Esophagus squamous epithelium (tissue), 5 donors: ENCODE data around the gene PMIS2. TPM values are rescaled to one million over a fixed set of nuclear protein-coding genes. Genes with fewer than 3 reads are reported as not detected.

Experiments
- DNase-seq: peaks from one replicate; lab custom pipeline; 2025; lab: John Stamatoyannopoulos, UW
- H3K27ac ChIP-seq, 4 donors: fragments of 200-600 bp; sonication (generic); one replicate each; pipeline ENCODE4 v1.5.1; 2016 to 2019; ENCODE audit warnings: mild to moderate bottlenecking in 1 of 4
- H3K27me3 ChIP-seq, 4 donors: fragments of 200-600 bp; sonication (generic); 1 replicate in 3 of 4; 2 replicates in 1 of 4; pipeline versions ENCODE4 v1.5.1 to v1.6.0; 2017 to 2021; ENCODE audit warnings: antibody characterized with exemption in 1 of 4
- H3K36me3 ChIP-seq, 3 donors: fragments of 200-600 bp; sonication (generic); one replicate each; pipeline ENCODE4 v1.5.1; 2016 to 2019
- H3K4me1 ChIP-seq, 3 donors: fragments of 200-600 bp; sonication (generic); one replicate each; pipeline ENCODE4 v1.5.1; 2017 to 2019
- H3K4me3 ChIP-seq, 4 donors: fragments of 200-600 bp; sonication (generic); 1 replicate in 3 of 4; 2 replicates in 1 of 4; pipeline ENCODE4 v1.5.1; 2016 to 2019; ENCODE audit warnings: mild to moderate bottlenecking in 2 of 4, moderate library complexity in 1 of 4
- H3K9me3 ChIP-seq, 3 donors: fragments of 200-600 bp; sonication (generic); one replicate each; pipeline ENCODE4 v1.5.1; 2016 to 2019
- POLR2A ChIP-seq, 4 donors: fragments of 450-650 bp; IDR thresholded peaks; one replicate each; pipeline ENCODE4 v1.6.1; 2017; ENCODE audit warnings: antibody characterized with exemption in 4 of 4, mild to moderate bottlenecking in 4 of 4, moderate library complexity in 3 of 4
- WGBS, 2 donors: methylation state at CpG; one replicate each; pipeline ENCODE4 v1.1.5; 2018; 5-methylcytosine and 5-hydroxymethylcytosine counted together
- intact Hi-C: fragments of 100-400 bp; cut with DNase I; formaldehyde crosslinking; loops from one replicate; pipeline ENCODE4 v1.15.0; 2022
- total RNA-seq, 4 donors: library from RNA; depleted of rRNA; stranded (reverse); fragments of >200 nt; gene quantifications; one replicate each; pipeline ENCODE4 v1.1.0, GENCODE V29; 2016
- TF ChIP-seq, protein P1 (sequence below), 6 experiments: fragments of 450-650 bp in 4 of 6; fragments of 200-600 bp in 2 of 6; sonication (generic) in 2 of 6; IDR thresholded peaks; one replicate each; pipeline ENCODE4 v1.5.1; 2016 to 2019; ENCODE audit warnings: antibody characterized with exemption in 6 of 6, mild to moderate bottlenecking in 4 of 6, moderate library complexity in 4 of 6
- donor health status: DM: yes; HTN: yes; CAD: no.

The PMIS2 gene
- total RNA-seq, 4 donors from 2014 or later, result not detected

DNA sequence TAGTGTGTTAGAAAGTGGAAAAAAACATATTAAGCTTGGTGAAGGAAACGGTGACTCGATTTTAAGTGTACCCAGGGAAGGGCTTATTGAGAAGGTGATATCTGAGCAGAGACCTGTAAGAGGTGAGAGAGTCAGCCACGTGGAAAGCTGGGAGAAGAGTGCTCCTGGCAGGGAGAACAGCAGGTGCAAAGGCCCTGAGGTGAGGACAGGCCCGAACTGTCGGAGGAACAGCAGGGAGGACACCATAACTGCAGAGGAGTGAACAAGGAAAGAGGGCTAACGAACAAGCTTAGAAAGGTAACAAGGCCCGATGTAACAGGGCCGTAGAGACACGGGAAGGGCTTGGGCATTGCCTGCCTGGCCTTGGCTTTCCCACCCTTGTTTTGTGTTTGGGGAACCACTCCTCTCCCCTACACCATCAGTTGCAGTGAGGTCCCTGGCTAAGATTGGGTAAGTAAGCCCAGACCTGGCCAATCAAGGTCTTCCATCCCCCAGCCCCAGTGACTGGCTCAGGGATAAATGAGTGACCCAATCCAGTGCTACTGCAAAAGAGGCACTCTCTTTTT, 29.9 kb upstream of the PMIS2 start:
- 85 to 86% methylated on average over 9 of the region's 9 CpGs for WGBS, 2 donors
- Histone ChIP-seq H3K27me3 (peaks cover 0 to 42% (median 4%) of the 10 kb centered on the region in 4 donors), H3K27ac (no peak overlapping the region), H3K4me3 (no peak overlapping the region), H3K4me1 (peaks cover 6 to 15% (median 13%) of the 10 kb centered on the region in 3 donors), H3K36me3 (peaks cover 0 to 5% (median 0%) of the 10 kb centered on the region in 3 donors), H3K9me3 (no peaks in the 10 kb centered on the region)
- no peak for DNase-seq
- no peak for TF ChIP-seq POLR2A (IDR thresholded peaks at IDR 0.05)
- TF ChIP-seq, protein P1, sequence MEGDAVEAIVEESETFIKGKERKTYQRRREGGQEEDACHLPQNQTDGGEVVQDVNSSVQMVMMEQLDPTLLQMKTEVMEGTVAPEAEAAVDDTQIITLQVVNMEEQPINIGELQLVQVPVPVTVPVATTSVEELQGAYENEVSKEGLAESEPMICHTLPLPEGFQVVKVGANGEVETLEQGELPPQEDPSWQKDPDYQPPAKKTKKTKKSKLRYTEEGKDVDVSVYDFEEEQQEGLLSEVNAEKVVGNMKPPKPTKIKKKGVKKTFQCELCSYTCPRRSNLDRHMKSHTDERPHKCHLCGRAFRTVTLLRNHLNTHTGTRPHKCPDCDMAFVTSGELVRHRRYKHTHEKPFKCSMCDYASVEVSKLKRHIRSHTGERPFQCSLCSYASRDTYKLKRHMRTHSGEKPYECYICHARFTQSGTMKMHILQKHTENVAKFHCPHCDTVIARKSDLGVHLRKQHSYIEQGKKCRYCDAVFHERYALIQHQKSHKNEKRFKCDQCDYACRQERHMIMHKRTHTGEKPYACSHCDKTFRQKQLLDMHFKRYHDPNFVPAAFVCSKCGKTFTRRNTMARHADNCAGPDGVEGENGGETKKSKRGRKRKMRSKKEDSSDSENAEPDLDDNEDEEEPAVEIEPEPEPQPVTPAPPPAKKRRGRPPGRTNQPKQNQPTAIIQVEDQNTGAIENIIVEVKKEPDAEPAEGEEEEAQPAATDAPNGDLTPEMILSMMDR (IDR thresholded peaks at IDR 0.05), result no peak
- intact Hi-C loops, result no loop called here

DNA sequence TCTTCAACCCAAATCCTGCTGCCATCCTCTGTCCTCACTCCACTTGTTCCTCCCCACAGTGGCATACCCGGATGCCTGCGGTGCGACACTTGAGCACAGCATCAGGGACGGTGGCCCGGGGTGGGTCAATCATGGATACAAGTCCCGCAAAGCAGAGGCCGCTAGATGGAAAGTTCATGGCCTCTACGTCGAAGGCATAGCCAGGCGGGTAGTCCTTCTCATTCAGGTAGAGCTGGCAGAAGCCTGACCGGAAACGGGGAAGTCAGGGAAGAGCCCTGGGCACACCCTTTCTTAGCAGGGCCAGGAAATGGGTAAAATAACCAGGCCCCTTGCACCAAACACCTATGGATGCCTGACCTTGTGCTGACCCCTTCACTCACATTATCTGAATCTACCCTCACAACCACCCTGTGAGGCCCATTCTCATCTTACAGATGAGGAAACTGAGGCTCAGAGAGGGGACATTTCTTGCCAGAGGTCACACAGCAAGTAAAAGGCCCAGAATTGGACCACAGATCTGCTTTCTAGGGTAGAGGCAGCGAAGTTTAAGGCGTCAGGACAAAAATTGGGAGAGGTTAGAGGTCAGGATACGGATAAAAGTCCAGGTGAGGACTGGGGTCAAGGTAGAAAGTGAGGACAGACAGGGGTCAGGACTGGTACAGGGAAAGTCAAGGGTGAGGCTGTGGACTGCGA, 29.0 kb upstream of the PMIS2 start:
- Histone ChIP-seq H3K36me3 (no peaks in the 10 kb centered on the region), H3K27me3 (peaks cover 0 to 51% (median 4%) of the 10 kb centered on the region in 4 donors), H3K27ac (no peak overlapping the region), H3K4me1 (peaks cover 6 to 15% (median 13%) of the 10 kb centered on the region in 3 donors), H3K9me3 (no peaks in the 10 kb centered on the region), H3K4me3 (no peak overlapping the region)
- TF ChIP-seq POLR2A (IDR thresholded peaks at IDR 0.05), result no peak
- TF ChIP-seq, protein P1 (IDR thresholded peaks at IDR 0.05), result no peak
- no peak for DNase-seq
- intact Hi-C loops, result no loop called here
- 77 to 81% methylated on average over 8 to 12 of the region's 16 CpGs for WGBS, 2 donors

DNA sequence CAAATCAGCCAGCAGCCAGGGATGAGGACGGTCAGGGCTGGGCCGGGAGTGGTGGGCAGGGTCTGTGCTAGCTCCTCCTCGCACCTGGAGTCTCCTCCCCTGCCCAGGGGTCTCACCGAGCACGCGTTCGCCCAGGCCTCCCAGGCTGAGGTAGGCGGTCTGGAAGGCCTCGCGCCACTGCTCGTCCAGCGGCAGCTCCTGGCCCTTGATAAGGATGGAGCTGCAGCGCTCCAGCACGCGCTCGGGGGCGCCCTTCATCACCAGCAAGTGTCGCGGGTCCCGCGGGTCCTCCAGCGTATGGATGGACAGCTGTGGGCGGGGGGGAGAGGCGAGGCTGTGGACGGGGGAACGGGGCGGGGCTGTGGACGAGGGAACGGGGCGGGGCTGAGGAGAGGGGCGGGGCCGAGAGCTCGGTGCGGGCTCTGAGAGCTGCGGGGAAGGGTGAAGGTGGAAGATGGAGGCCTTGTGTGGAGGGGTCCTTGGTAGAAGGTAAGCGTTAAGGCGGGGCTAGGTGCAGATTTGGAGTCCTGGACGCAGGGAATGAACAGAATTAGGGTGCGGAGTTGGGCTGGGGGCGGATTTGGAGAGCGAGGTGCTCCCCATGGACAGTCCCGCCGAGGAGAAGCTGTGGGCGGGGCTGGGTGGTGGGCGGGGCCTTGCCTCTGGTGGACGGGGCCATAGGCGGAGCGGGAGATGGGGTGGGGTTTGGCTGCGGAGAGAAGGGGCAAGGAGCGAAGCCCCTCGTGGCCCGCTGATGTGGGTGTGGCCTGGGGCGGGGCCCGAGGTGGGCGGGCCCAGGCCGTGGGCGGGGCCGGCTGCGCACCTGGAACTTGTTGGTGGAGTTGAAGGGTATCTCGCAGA, 28.2 kb upstream of the PMIS2 start:
- Histone ChIP-seq H3K27ac (no peak overlapping the region), H3K4me1 (peaks cover 6 to 15% (median 13%) of the 10 kb centered on the region in 3 donors), H3K27me3 (peaks cover 0 to 59% (median 4%) of the 10 kb centered on the region in 4 donors), H3K36me3 (no peaks in the 10 kb centered on the region), H3K4me3 (peak overlapping the region; percentile 7 to 57 (median 38)), H3K9me3 (no peaks in the 10 kb centered on the region)
- DNase-seq, result no peak
- 5 to 6% methylated on average over 21 to 26 of the region's 60 CpGs for WGBS, 2 donors
- intact Hi-C loops, result no loop called here
- TF ChIP-seq, protein P1 (IDR thresholded peaks at IDR 0.05), result no peak
- no peak for TF ChIP-seq POLR2A (IDR thresholded peaks at IDR 0.05)

DNA sequence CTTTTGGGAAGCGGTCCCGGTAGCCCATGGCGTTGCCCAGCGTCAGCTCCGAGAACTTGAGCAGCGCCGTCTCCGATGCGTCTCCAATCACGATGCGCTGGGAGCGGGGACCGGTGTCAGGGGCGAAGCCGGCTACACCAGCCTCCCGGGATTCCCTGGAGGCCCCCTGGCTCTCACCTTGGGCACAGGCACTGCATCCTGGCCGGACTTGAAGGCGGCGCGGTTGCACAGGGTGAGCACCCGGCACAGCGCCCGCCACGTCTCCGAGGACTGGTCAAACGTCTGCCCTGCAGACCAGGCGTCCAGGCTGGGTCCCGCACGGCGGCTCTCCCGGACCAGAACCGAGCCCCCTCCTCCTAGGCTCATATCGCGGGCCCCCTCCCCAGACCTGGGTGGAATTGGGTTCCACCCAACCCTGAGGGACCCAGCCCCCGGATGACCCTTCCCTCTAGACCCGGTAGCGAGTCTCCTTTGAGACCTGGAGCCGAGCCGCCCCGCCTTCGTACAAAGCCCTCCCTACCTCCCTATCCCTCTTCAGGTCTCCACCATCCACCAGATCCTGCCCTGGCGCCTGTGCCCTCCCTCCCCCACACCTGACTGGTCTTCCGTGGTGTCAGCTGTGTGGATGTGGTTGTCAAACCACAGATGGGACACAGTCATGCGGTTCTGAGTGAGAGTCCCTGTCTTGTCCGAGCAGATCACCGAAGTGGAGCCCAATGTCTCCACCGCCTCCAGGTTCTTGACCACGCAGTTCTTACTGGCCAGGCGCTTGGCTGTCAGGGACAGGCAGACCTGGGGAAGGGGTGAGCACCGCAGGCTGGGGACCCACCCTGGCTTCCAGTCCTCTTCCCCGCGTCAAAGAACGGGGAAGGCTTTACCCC, 27.3 kb upstream of the PMIS2 start:
- DNase-seq, result no peak
- H3K36me3 ChIP-seq, result no peaks in the 10 kb centered on the region
- peaks cover 0 to 68% (median 4%) of the 10 kb centered on the region in 4 donors for H3K27me3 ChIP-seq
- no peaks in the 10 kb centered on the region for H3K9me3 ChIP-seq
- 30 to 54% methylated on average over 7 to 16 of the region's 53 CpGs for WGBS, 2 donors
- peak overlapping the region; percentile 7 to 57 (median 38) for H3K4me3 ChIP-seq
- H3K4me1 ChIP-seq, result peaks cover 6 to 15% (median 13%) of the 10 kb centered on the region in 3 donors
- no peak for TF ChIP-seq POLR2A (IDR thresholded peaks at IDR 0.05)
- TF ChIP-seq, protein P1 (IDR thresholded peaks at IDR 0.05), result no peak
- intact Hi-C loops, result no loop called here
- H3K27ac ChIP-seq, result no peak overlapping the region
